ENCODE measurements around the gene MGAT5B. TPM values are rescaled to one million over a fixed set of nuclear protein-coding genes. Genes with fewer than 3 reads are reported as not detected.

Gene MGAT5B
- total and polyA plus RNA-seq, 2 of the 13 experiments (the other 11 are each of a cell fraction or from before 2014, with no cell fraction given) = 0.07 to 0.13 TPM

- intact Hi-C loops (cut with micrococcal nuclease; ENCODE audit: unreplicated experiment) (no loop called here), in situ Hi-C loops (cut with HindIII; ENCODE audit: extremely low pct_ligation_motif_present, low pct_unique_long_range_greater_than_20kb) (no loop called here)
- BruUV-seq (replicated peaks) = no TSS peak
Measured at GRCh38 chr17:76904116-76904515, 35.9 kb downstream of the MGAT5B start.

GRCh38 chr17:76905036-76905435, 36.8 kb downstream of the MGAT5B start:
- Histone ChIP-seq H3K4me3 (replicated peaks in 1 of 3; ENCODE audit: insufficient read depth in 1 of 3, low read depth in 2 of 3, low read length in 3 of 3) (no peak overlapping the region), H3K36me3 (replicated peaks in 1 of 2; ENCODE audit: control insufficient read depth in 1 of 2, insufficient read depth in 2 of 2, low read length in 2 of 2) (no peaks in the 10 kb centered on the region), H3K27ac (ENCODE audit: extremely low read length, insufficient read depth, low read length) (no peak overlapping the region), H4K20me1 (ENCODE audit: insufficient read depth, low read length) (peaks cover 11% of the 10 kb centered on the region; the same call in 1 of the 2 replicates), H2AFZ (ENCODE audit: low read length) (no peak overlapping the region), H3K4me1 (ENCODE audit: insufficient read depth, low read length) (no peaks in the 10 kb centered on the region), H3K79me2 (ENCODE audit: insufficient read depth, low read length) (no peaks in the 10 kb centered on the region), H3K9ac (ENCODE audit: insufficient read depth, low read depth, low read length) (no peak overlapping the region), H3K4me2 (ENCODE audit: low read depth, low read length) (no peak overlapping the region), H3K27me3 (ENCODE audit: control insufficient read depth in 1 of 2, insufficient read depth in 2 of 2, low read length in 2 of 2) (peaks cover 24 to 78% of the 10 kb centered on the region in 2 experiments), H3K9me3 (ENCODE audit: low read length) (no peaks in the 10 kb centered on the region)
- in situ Hi-C loops (cut with HindIII; ENCODE audit: extremely low pct_ligation_motif_present, low pct_unique_long_range_greater_than_20kb) = no loop called here
- 26% methylated on average over 7 of the region's 8 CpGs for WGBS (ENCODE audit: low lambda C conversion rate)
- BruUV-seq (replicated peaks) = no TSS peak
- POLR2A ChIA-PET = no interaction called here
- no peak for DNase-seq (ENCODE audit: low spot score)
- CTCF ChIA-PET (ENCODE audit: low intra/inter-chr PET ratio, low total read pairs) = no interaction called here
- intact Hi-C loops (cut with micrococcal nuclease; ENCODE audit: unreplicated experiment) = no loop called here
- TF ChIP-seq ZIK1 (CRISPR knock-in tag; IDR thresholded peaks at IDR 0.05; ENCODE audit: borderline replicate concordance, low read depth) = no peak
- no peak for FAIRE-seq
- no peak for ATAC-seq

More at GRCh38 chr17:76904116-76904515, 35.9 kb downstream of the MGAT5B start:
- no peak for FAIRE-seq
- ATAC-seq = no peak
- ChIA-PET CTCF (ENCODE audit: low intra/inter-chr PET ratio, low total read pairs) (no interaction called here), POLR2A (no interaction called here)
- Histone ChIP-seq H3K4me3 (replicated peaks in 1 of 3; ENCODE audit: insufficient read depth in 1 of 3, low read depth in 2 of 3, low read length in 3 of 3) (no peak overlapping the region), H3K9me3 (ENCODE audit: low read length) (no peaks in the 10 kb centered on the region), H3K27ac (ENCODE audit: extremely low read length, insufficient read depth, low read length) (no peak overlapping the region), H3K79me2 (ENCODE audit: insufficient read depth, low read length) (no peaks in the 10 kb centered on the region), H3K27me3 (ENCODE audit: control insufficient read depth in 1 of 2, insufficient read depth in 2 of 2, low read length in 2 of 2) (peaks cover 30 to 86% of the 10 kb centered on the region in 2 experiments), H3K4me1 (ENCODE audit: insufficient read depth, low read length) (no peaks in the 10 kb centered on the region), H3K36me3 (replicated peaks in 1 of 2; ENCODE audit: control insufficient read depth in 1 of 2, insufficient read depth in 2 of 2, low read length in 2 of 2) (no peaks in the 10 kb centered on the region), H2AFZ (ENCODE audit: low read length) (no peak overlapping the region), H4K20me1 (ENCODE audit: insufficient read depth, low read length) (peaks cover 6% of the 10 kb centered on the region; the same call in 1 of the 2 replicates), H3K4me2 (ENCODE audit: low read depth, low read length) (no peak overlapping the region), H3K9ac (ENCODE audit: insufficient read depth, low read depth, low read length) (no peak overlapping the region)
- no peak for DNase-seq (ENCODE audit: low spot score)
- 32% methylated on average over 8 of the region's 13 CpGs for WGBS (ENCODE audit: low lambda C conversion rate)
- TF ChIP-seq ZSCAN5A (CRISPR knock-in tag; IDR thresholded peaks at IDR 0.05; ENCODE audit: borderline replicate concordance) = no peak
- TF ChIP-seq SPEN (CRISPR knock-in tag; IDR thresholded peaks at IDR 0.05; ENCODE audit: low read depth) = no peak
- TF ChIP-seq CBX1 (IDR thresholded peaks at IDR 0.05; ENCODE audit: low read depth) = no peak

Measured in HepG2 (cell line).